ENCODE data around the gene RBBP8NL.

RBBP8NL gene

DNA sequence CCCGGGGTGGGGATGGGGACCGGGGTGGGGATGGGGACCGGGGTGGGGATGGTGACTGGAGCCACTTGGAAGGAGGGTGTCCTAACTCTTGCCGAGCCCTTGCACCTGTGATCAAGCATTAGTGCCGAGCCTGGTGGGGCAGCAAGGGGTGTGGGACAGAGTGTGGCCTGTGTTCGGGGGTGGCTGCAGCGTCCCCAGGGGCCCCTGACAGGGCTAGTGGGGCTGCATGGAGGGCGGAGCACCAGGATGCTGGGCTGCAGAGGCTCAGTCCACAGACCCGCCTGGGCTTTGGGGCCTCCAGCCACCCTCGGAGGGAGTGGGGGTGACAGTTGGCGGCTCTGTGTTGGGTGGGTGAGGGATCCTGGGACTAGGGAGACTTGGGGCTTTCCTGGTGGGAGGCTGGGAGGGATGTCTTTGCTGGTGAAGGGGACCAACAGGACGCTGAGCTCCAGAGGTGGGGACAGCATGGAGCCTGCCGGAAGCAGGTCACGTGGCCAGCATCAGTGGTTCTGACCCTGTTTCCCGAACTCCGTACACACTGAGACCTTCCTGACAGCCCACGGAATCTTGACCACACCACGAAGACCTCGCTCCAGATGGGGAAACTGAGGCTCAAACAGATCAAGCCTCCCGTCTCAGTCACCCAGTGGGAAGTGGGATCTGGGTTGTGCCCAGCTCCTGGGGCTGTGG lies 4.6 kb downstream of the RBBP8NL start:
- no peak for DNase-seq (ENCODE audit: extremely low read depth in 1 of 2, low read depth in 1 of 2)

DNA sequence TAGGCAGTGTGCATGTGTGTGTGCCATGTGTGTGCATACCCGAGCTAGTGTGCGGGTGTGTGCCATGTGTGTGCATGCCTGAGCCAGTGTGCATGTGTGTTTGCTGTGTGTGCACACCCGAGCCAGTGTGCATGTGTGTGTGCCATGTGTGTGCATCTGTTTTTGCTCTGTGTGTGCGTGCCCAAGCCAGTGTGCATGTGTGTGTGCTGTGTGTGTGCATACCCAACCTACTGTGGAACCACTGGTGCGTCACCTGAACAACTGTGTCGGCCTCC lies 5.7 kb downstream of the RBBP8NL start:
- no peak for DNase-seq (ENCODE audit: extremely low read depth in 1 of 2, low read depth in 1 of 2)

DNA sequence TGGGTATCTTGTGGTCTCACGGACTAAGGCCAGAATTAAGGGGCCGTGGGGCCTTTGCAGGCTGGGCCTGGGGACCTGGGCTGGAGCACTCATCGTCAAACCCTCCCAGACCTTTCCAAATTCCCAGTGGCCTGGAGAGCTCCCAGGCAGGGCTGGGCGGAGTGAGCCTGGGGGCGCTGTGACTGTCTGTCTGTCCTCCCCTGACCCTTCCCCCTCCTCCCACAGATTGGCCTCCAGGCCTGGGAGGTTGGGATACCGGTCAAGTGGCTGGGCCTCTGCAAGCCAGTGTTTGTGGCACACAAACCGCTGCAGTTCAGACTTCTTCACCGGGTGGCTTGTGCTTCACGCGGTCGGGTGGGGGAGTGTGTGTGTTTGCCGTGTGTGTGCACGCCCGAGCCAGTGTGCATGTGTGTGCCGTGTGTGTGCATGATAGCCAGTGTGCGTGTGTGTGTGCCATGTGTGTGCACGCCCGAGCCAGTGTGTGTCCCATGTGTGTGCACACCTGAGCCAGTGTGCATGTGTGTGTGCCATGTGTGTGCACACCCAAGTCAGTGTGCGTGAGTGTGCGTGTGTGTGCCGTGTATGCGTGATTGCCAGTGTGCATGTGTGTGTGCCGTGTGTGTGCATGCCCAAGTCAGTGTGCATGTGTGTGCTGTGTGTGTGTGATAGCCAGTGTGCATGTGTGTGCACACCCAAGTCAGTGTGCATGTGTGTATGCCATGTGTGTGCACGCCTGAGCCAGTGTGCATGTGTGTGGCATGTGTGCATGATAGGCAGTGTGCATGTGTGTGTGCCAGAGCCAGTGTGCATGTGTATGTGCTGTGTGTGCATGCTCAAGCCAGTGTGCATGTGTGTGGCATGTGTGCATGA lies 6.3 kb downstream of the RBBP8NL start:
- no peak for DNase-seq (ENCODE audit: extremely low read depth in 1 of 2, low read depth in 1 of 2)

DNA sequence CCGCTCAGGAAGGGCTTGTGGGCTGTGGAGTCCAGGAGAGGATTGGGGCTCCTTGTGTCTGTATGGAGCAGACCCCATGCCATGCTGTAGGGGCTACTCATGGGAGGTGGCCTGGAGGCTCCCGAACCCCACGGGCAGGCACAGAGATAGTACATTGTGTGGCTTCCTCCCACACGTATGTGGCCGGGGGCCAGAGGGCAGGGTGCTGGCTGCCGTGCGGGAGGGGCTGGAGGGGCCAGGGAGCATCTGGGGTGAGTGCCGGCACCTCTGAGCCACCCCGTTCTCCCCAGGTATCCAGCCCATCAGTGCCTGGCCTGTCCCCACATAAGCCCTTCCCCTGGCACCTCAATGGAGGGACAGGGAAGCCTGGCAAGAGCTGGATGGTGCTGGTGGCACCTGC lies 7.6 kb downstream of the RBBP8NL start:
- no peak for DNase-seq (ENCODE audit: extremely low read depth in 1 of 2, low read depth in 1 of 2)

DNA sequence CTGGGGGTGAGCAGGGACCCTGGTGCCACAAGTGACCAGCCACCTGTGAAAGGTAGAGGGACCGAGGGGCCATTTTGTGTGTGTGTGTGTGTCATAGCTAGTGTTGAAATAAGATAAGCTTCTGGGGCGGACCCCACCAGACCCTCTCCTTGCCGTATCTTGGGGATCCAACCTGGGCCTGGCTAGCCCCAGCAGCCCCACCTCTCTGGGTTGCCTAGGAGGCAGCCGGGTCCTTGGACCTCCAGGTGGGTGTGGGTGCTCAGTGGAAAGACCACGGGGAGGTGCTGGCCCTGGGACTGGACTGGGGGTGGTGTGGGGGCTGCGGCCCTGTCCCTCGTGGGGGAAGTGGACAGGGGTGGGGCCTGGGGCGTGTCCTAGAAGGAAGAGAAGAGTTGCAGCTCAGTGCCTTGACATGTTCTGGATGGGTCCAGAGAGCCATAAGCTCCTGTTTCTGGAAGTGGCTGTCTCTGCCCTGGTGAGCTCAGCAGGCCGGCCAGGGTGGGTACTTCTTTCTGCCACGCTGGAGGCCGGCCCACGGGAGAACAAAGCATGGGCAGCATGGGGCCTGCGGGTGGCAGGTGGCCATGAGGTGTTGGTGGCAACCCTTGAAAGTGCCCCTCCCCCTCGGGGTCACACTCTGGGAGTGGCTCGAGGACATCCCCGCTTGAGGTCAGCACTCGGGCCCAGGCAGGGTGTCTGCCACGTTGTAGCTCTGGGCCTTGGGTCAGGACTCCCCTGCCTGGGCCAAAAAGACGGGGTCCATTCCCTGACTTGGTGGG lies 8.4 kb downstream of the RBBP8NL start:
- DNase-seq (ENCODE audit: extremely low read depth in 1 of 2, low read depth in 1 of 2) = no peak

DNA sequence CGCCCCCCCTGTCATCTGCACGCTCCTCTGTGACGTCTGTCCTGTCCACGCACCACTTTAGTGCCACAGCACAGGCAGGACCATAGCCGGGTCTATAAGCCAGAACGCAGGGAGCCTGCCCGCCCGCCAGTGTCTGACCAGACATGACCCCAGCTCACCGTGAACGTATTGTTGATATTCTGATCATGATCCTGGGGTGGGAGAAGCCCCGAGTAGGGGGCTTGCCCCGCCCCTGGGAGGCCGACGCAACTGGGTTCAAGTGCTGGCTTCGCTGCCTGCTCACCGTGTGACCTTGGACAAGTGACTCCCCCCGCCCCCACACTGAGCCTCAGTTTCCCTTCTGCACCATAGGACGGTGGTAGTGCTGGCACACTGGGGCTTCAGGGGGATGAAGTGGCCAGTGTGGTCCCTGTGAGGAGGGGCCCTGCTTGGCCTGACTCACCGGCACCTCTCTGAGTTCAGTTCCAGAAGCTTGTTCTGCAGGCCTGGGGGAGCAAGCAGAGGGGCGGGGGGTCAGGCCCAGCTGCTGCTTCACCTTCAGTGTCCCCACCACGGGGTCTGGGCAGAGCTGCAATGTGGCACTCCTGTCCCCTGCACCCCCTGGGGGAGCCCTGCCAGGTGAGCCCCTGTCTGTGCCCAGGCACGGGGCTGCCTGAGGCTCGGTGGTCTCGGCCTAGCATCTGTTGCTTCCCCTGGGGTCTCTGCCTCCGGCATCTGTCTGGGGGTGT lies 9.2 kb downstream of the RBBP8NL start:
- no peak for DNase-seq (ENCODE audit: extremely low read depth in 1 of 2, low read depth in 1 of 2)

DNA sequence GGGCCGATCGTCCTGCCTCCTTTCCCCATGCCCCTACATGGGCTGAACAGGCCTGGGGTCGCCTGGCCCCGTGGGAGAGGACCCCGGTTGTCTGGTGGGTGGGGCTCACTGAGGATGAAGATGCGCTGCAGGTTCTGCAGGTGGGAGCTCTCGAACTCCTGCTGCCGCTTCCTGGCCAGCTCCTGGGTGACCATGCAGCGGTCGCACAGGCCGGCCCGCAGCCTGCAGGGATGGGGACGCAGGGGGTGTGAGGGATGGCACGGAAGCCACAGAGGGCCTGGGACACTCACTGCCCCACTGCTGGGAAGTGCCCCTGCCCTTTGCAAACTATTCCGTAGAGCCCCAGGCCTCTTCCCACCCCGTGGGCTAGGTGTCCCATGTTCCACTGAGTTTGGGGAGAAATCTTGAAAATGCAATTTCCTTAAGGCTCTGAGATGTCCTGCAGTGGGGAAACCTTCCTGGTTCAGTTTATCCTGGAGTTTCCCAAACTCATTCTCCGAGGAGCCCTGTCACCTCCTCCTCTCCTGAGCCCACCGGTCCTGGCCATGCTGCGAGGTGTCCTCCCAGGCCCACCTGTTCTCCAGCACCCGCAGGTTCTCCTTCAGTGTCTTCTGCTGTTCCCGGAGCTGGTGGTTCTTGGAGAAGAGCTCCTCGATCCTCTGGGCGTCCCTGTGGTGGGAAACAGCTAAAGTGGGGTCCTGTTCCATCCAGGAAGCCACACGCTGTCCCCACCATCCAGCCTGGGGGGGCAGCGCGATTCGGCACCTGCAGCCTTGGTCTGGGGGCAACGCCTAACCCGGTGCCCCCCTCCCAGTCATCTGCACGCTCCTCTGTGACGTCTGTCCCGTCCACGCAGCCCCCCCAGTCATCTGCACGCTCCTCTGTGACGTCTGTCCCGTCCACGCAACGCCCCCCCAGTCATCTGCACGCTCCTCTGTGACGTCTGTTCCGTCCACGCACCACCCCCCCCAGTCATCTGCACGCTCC lies 10.4 kb downstream of the RBBP8NL start:
- DNase-seq (ENCODE audit: extremely low read depth in 1 of 2, low read depth in 1 of 2) = no peak

DNA sequence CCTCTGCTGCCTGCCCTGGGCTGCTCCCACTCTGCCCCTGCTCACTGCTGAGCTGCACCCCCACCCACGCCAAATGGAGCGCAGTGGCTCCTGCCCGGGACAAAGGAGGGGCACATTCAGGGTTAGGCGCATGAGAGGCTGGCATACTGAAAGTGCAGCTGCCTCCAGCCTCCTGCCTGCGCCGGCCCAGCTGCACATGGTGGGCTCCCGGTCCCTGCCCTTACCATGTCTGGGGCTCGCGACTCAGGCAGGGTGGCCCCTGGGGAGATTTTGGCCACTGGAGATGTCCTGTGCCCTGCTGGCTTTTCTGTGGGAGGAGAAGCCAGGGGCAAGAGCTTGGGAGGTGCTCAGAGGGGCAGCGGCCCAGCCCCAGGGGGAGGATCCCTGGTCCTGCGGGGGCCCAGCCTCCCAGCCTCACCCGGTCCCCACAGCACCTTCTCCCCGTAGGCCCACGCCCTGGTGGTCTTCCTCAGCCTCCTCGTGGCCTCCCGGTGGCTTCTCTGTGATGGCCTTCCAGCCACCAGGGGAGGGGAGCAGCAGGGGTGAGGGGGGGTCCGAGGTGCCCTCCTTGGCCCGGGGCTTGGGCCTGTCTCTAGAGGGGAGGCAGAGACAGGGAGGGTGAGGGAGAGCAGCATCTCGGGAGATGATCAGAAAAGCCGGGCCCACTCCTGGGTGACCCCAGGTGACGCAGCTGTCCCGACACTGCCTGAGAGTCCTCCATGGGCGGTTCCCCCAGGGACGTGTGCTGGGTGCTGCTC lies 11.8 kb downstream of the RBBP8NL start:
- DNase-seq (ENCODE audit: extremely low read depth in 1 of 2, low read depth in 1 of 2) = no peak

DNA sequence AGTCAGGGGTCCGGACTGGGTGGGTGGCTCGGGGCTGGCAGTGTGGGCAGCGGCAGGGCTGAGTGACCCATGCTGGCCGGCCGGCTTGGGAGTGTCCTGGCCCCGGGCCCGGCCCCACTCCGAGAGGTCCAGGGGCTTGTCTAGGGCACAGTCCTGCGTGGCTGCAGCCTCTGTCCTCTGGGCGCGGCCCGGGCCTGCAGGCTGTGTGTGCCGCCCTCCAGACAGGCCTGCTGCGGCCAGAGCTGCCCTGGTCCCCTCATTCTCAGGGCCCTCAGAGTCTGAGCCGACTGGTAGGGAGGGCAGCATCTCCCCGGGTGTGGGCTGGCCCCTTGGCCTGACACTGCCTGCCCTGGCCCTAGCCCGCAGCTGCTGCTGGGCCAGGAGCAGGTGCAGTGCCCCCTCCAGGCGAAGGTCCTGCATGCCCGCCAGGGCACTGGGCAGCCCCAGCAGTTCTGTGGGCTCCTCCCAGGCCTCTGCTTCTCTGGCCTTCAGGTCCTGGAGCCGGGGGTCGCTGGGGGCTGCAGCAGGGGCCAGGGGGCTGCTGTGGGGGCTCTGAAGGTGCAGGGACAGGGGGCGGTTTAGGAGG lies 13.3 kb downstream of the RBBP8NL start:
- DNase-seq (ENCODE audit: extremely low read depth in 1 of 2, low read depth in 1 of 2) = no peak

DNA sequence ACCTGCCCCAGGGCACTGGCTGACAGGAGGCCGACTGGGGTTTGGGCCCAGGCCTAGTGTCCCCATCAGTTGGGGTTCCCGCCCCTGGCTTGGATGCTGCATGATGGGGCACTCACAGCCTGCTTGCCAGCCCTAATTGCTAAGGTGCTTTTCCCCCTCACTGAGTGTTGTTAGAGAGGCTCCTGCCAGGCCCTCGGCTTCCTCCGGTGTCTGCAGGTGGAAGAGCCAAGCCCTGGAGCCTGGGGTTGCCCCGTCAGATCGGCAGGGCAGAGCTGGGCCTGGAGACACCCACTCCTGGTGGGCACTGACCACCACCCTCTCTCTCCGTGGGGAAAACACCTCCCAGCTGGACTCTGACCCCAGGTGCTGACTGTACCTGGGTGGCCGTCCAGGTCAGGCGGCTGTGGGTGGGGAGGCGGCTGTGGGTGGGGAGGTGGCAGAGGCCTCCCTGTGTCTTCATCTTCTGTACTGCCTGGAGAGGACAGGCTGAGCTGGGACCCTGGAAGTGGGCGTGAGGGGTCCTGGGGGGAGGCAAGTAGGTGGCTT lies 14.2 kb downstream of the RBBP8NL start:
- no peak for DNase-seq (ENCODE audit: extremely low read depth in 1 of 2, low read depth in 1 of 2)

DNA sequence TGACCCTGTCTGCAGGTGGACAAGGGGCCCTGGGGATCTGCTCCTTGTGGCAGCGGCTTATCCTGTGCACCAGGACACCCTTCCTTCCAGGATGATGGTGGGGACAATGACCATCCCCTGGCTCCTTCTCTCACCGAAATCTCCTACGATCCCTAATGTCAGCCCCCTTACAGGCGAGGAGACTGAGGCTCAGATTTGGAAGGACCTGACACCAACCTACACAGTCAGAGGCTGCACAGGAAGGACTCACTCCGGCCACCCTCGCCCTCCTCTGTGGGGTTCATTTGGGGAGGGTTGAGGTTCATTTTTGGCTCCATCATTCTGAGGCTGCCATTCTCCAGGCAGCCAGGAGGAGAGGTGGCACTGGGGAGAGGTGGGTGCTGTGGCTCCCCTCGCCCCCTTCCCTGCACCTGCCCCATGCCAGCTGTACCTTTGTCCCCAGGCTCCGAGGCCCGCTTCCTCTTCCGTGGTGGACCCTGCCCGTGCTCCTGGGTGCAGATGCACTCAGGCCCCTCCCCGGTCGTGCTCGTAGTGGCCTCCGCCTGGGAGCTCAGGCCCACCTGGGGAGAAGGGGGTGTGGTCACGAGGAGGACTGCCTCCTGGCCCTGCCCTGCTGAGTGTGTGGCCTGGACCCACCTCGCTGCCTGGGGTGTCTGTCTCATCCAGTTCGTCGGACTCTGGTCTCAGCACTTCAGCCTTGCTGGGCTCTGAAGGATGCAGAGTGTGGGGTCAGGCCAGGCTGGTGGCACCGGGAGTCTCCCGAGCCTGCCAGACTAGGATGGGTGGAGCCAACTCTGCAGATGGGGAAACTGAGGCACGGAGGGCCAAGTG lies 14.9 kb downstream of the RBBP8NL start:
- no peak for DNase-seq (ENCODE audit: extremely low read depth in 1 of 2, low read depth in 1 of 2)

DNA sequence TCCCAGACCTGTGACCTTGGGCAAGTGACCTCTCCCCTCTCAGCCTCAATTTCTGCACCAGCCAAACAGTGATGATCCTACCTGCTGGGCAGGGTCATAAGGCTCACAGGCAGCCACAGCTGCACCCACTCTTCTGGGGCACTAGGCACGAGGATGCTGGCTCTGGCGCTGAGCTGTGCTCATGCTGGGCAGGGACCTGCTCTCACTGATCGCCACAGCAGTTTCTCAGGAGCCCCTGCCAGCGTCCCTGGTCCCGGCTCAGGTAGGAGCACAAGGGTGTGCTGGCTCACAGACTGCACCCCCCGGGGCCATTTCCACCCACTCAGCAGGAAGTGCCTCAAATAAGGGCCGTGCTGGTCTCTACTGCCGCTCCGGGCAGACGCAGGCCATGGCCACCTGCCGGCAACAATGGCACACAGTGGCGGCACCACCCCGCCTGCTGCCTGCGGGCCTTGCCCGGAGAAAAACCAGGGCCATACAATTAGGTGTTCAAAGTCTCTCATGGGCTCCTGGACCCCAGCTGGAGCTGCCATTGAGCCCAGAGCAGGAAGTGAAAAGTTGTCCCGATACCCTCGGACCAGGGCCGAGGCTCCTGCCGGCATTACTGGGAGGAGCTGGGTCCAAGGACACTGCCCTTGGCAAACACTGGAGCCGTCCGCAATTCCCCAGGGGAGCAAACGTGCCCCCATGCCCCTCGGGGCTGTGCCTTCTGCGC lies 15.7 kb downstream of the RBBP8NL start:
- DNase-seq (ENCODE audit: extremely low read depth in 1 of 2, low read depth in 1 of 2) = no peak

DNA sequence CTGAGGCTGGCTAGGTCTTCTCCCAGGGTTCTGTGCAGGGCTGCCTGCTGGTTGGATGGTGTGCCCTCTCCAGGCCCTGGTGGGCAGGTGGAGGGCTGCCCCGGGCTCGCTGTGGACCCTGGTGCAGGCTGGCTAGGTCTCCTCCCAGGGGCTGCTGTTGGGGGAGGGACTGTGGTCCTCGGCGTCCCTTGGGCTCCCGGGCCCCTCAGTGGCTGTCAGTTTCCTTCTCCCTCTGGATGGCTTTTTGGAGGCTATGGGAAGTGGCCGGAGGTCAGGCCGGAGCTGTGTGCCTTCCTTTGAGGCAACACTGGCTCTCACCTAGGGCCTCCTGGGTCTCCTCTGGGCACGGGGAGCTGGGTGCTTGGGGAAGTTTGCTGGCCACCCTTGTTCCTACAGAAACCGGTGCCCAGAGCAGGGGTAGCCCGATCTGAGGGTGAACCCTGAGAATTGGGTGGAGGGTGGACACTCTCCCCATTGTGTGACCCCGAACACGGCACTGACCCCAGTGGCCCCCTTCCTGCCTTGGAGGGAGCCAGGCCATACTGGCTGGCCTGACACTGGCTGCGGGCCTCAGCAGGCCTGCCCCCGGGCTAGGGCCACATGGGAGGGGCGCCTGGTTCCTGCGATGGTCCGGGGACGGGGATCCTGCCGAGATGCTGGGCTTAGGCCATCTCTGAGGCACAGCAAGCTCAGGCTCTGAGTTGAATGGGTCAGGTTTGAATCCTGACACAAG lies 16.4 kb downstream of the RBBP8NL start:
- DNase-seq (ENCODE audit: extremely low read depth in 1 of 2, low read depth in 1 of 2) = no peak

DNA sequence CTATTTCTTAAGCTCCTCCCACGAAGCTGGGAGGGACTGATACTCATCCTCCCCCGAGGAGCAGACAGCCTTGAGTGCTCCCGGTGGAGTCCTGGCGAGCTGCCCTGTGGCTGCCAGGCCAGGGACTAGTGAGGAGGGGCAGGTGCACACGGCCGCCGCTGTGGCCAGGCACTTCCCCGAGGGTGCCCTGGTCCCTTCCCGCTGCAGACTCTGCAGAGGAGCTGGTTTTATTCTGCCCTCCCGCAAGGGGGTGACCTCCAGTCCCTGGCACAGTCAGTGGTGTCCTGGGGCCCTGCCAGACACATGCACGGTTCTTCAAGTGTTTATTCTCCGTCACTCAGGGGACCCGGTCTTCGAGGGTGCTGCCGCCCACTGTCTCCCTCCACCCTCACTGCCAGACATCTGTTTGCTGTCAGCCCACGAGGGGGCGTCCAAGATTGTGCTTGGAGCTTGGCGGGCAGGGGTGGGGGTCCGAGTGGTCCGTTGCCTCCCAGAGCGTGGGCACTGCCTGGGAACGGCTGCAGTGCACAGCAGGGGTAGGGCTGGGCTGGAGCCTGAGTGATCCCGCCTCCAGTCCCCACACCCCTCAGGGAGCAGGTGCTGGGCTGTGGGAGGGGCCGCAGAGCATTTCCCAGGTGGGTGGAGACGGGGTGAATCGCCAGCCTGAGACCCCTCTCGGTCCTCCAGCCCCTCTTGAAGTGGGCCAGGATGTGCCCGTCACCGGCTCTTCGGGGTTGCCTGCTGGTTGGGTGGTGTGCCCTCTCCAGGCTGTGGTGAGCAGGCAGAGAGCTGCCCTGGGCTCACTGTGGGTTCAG lies 17.2 kb downstream of the RBBP8NL start:
- DNase-seq (ENCODE audit: extremely low read depth in 1 of 2, low read depth in 1 of 2) = no peak

DNA sequence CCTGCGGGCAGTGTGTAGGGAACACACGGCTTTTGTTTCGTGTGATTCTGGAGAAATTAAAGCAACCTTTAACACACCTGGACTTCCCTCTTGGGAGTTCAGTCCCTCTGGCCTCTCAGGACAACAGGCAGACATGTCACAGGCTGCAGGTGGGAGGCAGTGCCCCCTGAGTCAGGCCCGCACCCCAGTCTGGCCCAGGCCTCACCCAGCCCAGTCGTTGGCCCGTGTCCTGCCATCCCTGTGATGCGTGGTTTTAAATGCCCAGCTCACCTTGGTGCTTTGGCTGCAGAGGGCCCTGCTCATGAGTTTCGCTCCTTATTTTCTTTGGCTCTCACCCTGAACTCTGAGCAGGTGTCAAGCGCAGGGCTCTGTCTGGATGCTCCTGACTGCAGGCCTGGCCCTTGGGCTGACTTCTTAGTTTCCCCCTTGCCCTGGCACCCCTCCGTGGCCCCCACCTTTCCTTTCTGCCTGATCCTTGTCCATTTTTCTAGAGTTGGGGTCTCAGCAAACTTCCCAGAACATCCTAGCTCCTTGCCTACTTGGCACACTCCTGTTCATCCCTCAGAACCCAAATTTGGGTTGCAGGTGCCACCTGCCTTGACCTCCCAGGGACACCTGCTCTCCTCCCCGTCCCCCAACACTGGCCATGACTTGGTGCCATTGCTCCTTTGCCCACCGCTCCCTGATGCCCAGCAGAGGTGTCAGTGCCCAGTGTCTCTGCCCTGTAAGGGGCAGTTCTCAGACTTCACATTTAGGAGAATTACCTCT lies 18.1 kb downstream of the RBBP8NL start:
- DNase-seq (ENCODE audit: extremely low read depth in 1 of 2, low read depth in 1 of 2) = no peak
